ENCODE results near the gene NRIP1. TPM values are rescaled to one million over a fixed set of nuclear protein-coding genes. Genes with fewer than 3 reads are reported as not detected.

NRIP1 gene
- total RNA-seq = 58.5 TPM

- Histone ChIP-seq H3K9ac (ENCODE audit: low read depth in 1 of 3, low read length in 3 of 3) (peak within 1 kb of the TSS; percentile 82 to 90 (median 90)), H3K4me3 (ENCODE audit: low read length in 3 of 3) (peak within 1 kb of the TSS; percentile 77 to 89 (median 80)), H3K36me3 (ENCODE audit: control insufficient read depth in 3 of 3, insufficient read depth in 3 of 3, low read length in 3 of 3) (no peaks in the 10 kb centered on the region), H3K4me1 (ENCODE audit: control insufficient read depth in 3 of 3, insufficient read depth in 3 of 3, low read length in 3 of 3) (peaks cover 17 to 29% (median 20%) of the 10 kb centered on the region in 3 donors), H3K9me3 (ENCODE audit: control insufficient read depth in 3 of 3, low read length in 3 of 3) (no peaks in the 10 kb centered on the region), H3K27ac (ENCODE audit: low read depth, low read length) (peak within 1 kb of the TSS; percentile 91), H3K27me3 (ENCODE audit: control insufficient read depth in 3 of 3, insufficient read depth in 3 of 3, low read length in 3 of 3) (no peaks in the 10 kb centered on the region)
Observed at GRCh38 chr21:15064576-15065391, at the start of gene NRIP1. Gene NRIP1 (minus strand): TSS chr21:15065000. CDS start chr21:14968192, 96,808 bp downstream.

GRCh38 chr21:15112858-15113257, 48.1 kb upstream of the NRIP1 start:
- H3K27ac ChIP-seq (ENCODE audit: low read depth, low read length) = no peak overlapping the region
- no peak overlapping the region for H3K9ac ChIP-seq (ENCODE audit: low read depth in 1 of 3, low read length in 3 of 3)
- H3K36me3 ChIP-seq (ENCODE audit: control insufficient read depth in 3 of 3, insufficient read depth in 3 of 3, low read length in 3 of 3) = no peaks in the 10 kb centered on the region
- H3K9me3 ChIP-seq (ENCODE audit: control insufficient read depth in 3 of 3, low read length in 3 of 3) = no peaks in the 10 kb centered on the region
- H3K27me3 ChIP-seq (ENCODE audit: control insufficient read depth in 3 of 3, insufficient read depth in 3 of 3, low read length in 3 of 3) = no peaks in the 10 kb centered on the region
- no peak overlapping the region for H3K4me3 ChIP-seq (ENCODE audit: low read length in 3 of 3)
- no peaks in the 10 kb centered on the region for H3K4me1 ChIP-seq (ENCODE audit: control insufficient read depth in 3 of 3, insufficient read depth in 3 of 3, low read length in 3 of 3)

DNA sequence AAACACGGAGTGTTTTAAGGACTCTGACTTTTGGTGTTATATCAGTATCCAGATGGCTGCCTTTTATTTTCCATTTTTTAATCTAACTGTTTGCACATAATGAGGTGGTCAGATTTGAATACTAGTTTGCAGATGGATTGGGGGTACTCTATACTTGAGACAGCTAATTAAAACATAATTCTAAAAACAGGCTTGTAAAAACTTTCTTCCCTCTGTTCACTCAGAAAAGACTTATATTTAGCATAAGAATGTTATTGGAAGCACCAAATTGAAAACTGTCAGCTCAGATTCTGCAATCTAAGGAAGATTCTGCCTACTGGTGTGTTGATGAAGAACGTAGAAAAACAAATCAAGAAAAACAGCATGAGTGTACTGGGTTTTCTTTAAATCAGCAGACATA, 44.0 kb upstream of the NRIP1 start:
- H3K27me3 ChIP-seq (ENCODE audit: control insufficient read depth in 3 of 3, insufficient read depth in 3 of 3, low read length in 3 of 3) = no peaks in the 10 kb centered on the region
- no peaks in the 10 kb centered on the region for H3K9me3 ChIP-seq (ENCODE audit: control insufficient read depth in 3 of 3, low read length in 3 of 3)
- no peak overlapping the region for H3K9ac ChIP-seq (ENCODE audit: low read depth in 1 of 3, low read length in 3 of 3)

GRCh38 chr21:15104470-15104869, 39.7 kb upstream of the NRIP1 start:
- Histone ChIP-seq H3K36me3 (ENCODE audit: control insufficient read depth in 3 of 3, insufficient read depth in 3 of 3, low read length in 3 of 3) (no peaks in the 10 kb centered on the region), H3K4me1 (ENCODE audit: control insufficient read depth in 3 of 3, insufficient read depth in 3 of 3, low read length in 3 of 3) (no peaks in the 10 kb centered on the region), H3K9me3 (ENCODE audit: control insufficient read depth in 3 of 3, low read length in 3 of 3) (no peaks in the 10 kb centered on the region), H3K9ac (ENCODE audit: low read depth in 1 of 3, low read length in 3 of 3) (no peak overlapping the region), H3K27me3 (ENCODE audit: control insufficient read depth in 3 of 3, insufficient read depth in 3 of 3, low read length in 3 of 3) (no peaks in the 10 kb centered on the region), H3K27ac (ENCODE audit: low read depth, low read length) (no peak overlapping the region), H3K4me3 (ENCODE audit: low read length in 3 of 3) (no peak overlapping the region)

More for the DNA sequence above, 44.0 kb upstream of the NRIP1 start:
- Histone ChIP-seq H3K4me1 (ENCODE audit: control insufficient read depth in 3 of 3, insufficient read depth in 3 of 3, low read length in 3 of 3) (no peaks in the 10 kb centered on the region), H3K36me3 (ENCODE audit: control insufficient read depth in 3 of 3, insufficient read depth in 3 of 3, low read length in 3 of 3) (no peaks in the 10 kb centered on the region), H3K27ac (ENCODE audit: low read depth, low read length) (no peak overlapping the region), H3K4me3 (ENCODE audit: low read length in 3 of 3) (no peak overlapping the region)

DNA sequence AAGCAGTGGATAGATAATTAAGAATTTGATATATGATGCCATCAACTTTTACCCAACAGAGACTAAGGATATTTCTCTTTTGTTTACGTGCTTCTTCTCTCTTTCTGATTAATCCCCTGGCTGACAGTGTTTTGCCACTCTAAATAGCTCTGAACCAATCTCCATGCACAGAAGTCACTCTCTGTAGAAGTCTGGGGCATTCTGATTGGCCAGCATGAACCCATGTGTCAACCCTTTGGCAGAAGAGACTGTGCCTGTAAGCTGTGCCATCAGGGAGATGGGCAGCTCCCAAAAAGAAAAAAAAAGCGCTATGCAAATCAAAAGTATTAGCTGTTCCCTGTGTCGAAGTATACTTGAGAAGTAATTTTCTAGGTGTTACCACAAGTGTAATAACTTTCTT, 34.1 kb upstream of the NRIP1 start:
- Histone ChIP-seq H3K9ac (ENCODE audit: low read depth in 1 of 3, low read length in 3 of 3) (no peak overlapping the region), H3K9me3 (ENCODE audit: control insufficient read depth in 3 of 3, low read length in 3 of 3) (no peaks in the 10 kb centered on the region), H3K4me3 (ENCODE audit: low read length in 3 of 3) (no peak overlapping the region), H3K36me3 (ENCODE audit: control insufficient read depth in 3 of 3, insufficient read depth in 3 of 3, low read length in 3 of 3) (no peaks in the 10 kb centered on the region), H3K4me1 (ENCODE audit: control insufficient read depth in 3 of 3, insufficient read depth in 3 of 3, low read length in 3 of 3) (no peaks in the 10 kb centered on the region), H3K27me3 (ENCODE audit: control insufficient read depth in 3 of 3, insufficient read depth in 3 of 3, low read length in 3 of 3) (no peaks in the 10 kb centered on the region), H3K27ac (ENCODE audit: low read depth, low read length) (no peak overlapping the region)

DNA sequence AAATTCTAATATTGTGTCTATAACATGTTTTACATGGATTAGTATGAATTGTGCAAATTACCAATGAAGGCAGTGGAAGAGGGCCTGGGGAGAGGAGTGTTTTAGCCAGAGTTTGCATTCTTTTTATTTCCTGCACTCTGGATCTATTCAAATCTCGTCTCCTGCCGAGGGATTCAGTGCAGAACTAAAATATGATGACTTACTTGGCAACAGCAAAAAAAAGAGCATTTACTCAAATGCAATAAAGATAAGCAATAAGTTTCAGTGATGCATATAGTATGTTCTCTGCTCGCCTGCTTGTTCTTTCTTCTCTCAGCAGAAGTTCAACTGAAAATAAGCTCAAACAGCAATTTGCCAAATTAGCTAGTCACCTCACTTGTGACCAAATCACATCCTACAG, 33.4 kb upstream of the NRIP1 start:
- H3K4me1 ChIP-seq (ENCODE audit: control insufficient read depth in 3 of 3, insufficient read depth in 3 of 3, low read length in 3 of 3) = no peaks in the 10 kb centered on the region
- H3K9me3 ChIP-seq (ENCODE audit: control insufficient read depth in 3 of 3, low read length in 3 of 3) = no peaks in the 10 kb centered on the region
- no peak overlapping the region for H3K9ac ChIP-seq (ENCODE audit: low read depth in 1 of 3, low read length in 3 of 3)
- H3K36me3 ChIP-seq (ENCODE audit: control insufficient read depth in 3 of 3, insufficient read depth in 3 of 3, low read length in 3 of 3) = no peaks in the 10 kb centered on the region
- no peaks in the 10 kb centered on the region for H3K27me3 ChIP-seq (ENCODE audit: control insufficient read depth in 3 of 3, insufficient read depth in 3 of 3, low read length in 3 of 3)
- no peak overlapping the region for H3K27ac ChIP-seq (ENCODE audit: low read depth, low read length)
- no peak overlapping the region for H3K4me3 ChIP-seq (ENCODE audit: low read length in 3 of 3)

GRCh38 chr21:15097580-15097979, 32.8 kb upstream of the NRIP1 start:
- no peaks in the 10 kb centered on the region for H3K9me3 ChIP-seq (ENCODE audit: control insufficient read depth in 3 of 3, low read length in 3 of 3)
- no peak overlapping the region for H3K4me3 ChIP-seq (ENCODE audit: low read length in 3 of 3)
- H3K27ac ChIP-seq (ENCODE audit: low read depth, low read length) = no peak overlapping the region
- no peak overlapping the region for H3K9ac ChIP-seq (ENCODE audit: low read depth in 1 of 3, low read length in 3 of 3)
- H3K27me3 ChIP-seq (ENCODE audit: control insufficient read depth in 3 of 3, insufficient read depth in 3 of 3, low read length in 3 of 3) = no peaks in the 10 kb centered on the region
- no peaks in the 10 kb centered on the region for H3K36me3 ChIP-seq (ENCODE audit: control insufficient read depth in 3 of 3, insufficient read depth in 3 of 3, low read length in 3 of 3)
- no peaks in the 10 kb centered on the region for H3K4me1 ChIP-seq (ENCODE audit: control insufficient read depth in 3 of 3, insufficient read depth in 3 of 3, low read length in 3 of 3)

DNA sequence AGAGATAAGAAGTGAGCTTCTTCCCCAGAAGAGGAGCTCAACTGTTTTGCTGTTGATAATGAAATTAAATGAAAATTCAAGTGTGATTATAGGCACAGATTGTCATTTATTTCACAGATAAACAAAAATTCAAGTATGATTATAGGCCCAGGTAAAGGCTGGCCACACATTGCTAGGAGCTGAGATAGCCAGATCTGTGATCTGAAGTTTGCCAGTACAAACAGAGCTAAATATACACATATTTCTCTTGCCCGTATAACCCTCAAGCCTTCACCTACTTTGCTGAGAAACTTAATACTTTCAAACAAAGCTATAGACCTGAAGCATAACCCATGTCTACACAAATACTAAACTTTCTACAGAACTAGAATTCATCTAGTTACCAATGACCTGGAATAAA, 31.3 kb upstream of the NRIP1 start:
- no peak overlapping the region for H3K27ac ChIP-seq (ENCODE audit: low read depth, low read length)
- H3K9ac ChIP-seq (ENCODE audit: low read depth in 1 of 3, low read length in 3 of 3) = no peak overlapping the region
- H3K9me3 ChIP-seq (ENCODE audit: control insufficient read depth in 3 of 3, low read length in 3 of 3) = no peaks in the 10 kb centered on the region
- H3K27me3 ChIP-seq (ENCODE audit: control insufficient read depth in 3 of 3, insufficient read depth in 3 of 3, low read length in 3 of 3) = no peaks in the 10 kb centered on the region
- no peak overlapping the region for H3K4me3 ChIP-seq (ENCODE audit: low read length in 3 of 3)
- no peaks in the 10 kb centered on the region for H3K36me3 ChIP-seq (ENCODE audit: control insufficient read depth in 3 of 3, insufficient read depth in 3 of 3, low read length in 3 of 3)
- H3K4me1 ChIP-seq (ENCODE audit: control insufficient read depth in 3 of 3, insufficient read depth in 3 of 3, low read length in 3 of 3) = no peaks in the 10 kb centered on the region

- Histone ChIP-seq H3K27ac (ENCODE audit: low read depth, low read length) (no peak overlapping the region), H3K27me3 (ENCODE audit: control insufficient read depth in 3 of 3, insufficient read depth in 3 of 3, low read length in 3 of 3) (no peaks in the 10 kb centered on the region), H3K4me3 (ENCODE audit: low read length in 3 of 3) (no peak overlapping the region), H3K4me1 (ENCODE audit: control insufficient read depth in 3 of 3, insufficient read depth in 3 of 3, low read length in 3 of 3) (no peaks in the 10 kb centered on the region), H3K36me3 (ENCODE audit: control insufficient read depth in 3 of 3, insufficient read depth in 3 of 3, low read length in 3 of 3) (no peaks in the 10 kb centered on the region), H3K9ac (ENCODE audit: low read depth in 1 of 3, low read length in 3 of 3) (no peak overlapping the region), H3K9me3 (ENCODE audit: control insufficient read depth in 3 of 3, low read length in 3 of 3) (no peaks in the 10 kb centered on the region)
Observed at GRCh38 chr21:15095326-15095725, 30.5 kb upstream of the NRIP1 start.

DNA sequence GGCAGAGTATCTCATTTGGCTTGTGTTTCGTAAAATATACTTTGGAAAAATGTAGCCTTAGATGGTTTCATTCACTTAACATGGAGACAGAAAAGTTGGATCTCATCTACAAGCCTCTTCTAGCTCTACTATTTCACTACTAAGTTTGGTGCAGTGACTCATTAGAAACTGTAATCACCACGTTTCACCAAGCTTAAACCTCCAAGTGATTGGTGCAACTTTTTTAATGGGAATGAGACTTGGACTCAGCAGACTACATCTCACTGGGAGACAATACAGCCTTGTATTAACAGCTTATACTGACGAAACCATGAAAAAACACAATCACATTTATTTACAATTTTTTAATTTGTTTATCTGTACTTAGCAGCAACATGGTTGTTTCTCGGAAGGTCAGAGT, 29.9 kb upstream of the NRIP1 start:
- Histone ChIP-seq H3K9me3 (ENCODE audit: control insufficient read depth in 3 of 3, low read length in 3 of 3) (no peaks in the 10 kb centered on the region), H3K36me3 (ENCODE audit: control insufficient read depth in 3 of 3, insufficient read depth in 3 of 3, low read length in 3 of 3) (no peaks in the 10 kb centered on the region)

More for the DNA sequence above, 29.9 kb upstream of the NRIP1 start:
- H3K27me3 ChIP-seq (ENCODE audit: control insufficient read depth in 3 of 3, insufficient read depth in 3 of 3, low read length in 3 of 3) = no peaks in the 10 kb centered on the region
- no peak overlapping the region for H3K4me3 ChIP-seq (ENCODE audit: low read length in 3 of 3)
- H3K27ac ChIP-seq (ENCODE audit: low read depth, low read length) = no peak overlapping the region
- H3K4me1 ChIP-seq (ENCODE audit: control insufficient read depth in 3 of 3, insufficient read depth in 3 of 3, low read length in 3 of 3) = no peaks in the 10 kb centered on the region
- no peak overlapping the region for H3K9ac ChIP-seq (ENCODE audit: low read depth in 1 of 3, low read length in 3 of 3)
